ENCODE data around the gene CARS1. TPM values are rescaled to one million over a fixed set of nuclear protein-coding genes. Genes with fewer than 3 reads are reported as not detected.

Gene CARS1
- total RNA-seq, 1 experiment from 2014 or later = 76.2 TPM

DNA sequence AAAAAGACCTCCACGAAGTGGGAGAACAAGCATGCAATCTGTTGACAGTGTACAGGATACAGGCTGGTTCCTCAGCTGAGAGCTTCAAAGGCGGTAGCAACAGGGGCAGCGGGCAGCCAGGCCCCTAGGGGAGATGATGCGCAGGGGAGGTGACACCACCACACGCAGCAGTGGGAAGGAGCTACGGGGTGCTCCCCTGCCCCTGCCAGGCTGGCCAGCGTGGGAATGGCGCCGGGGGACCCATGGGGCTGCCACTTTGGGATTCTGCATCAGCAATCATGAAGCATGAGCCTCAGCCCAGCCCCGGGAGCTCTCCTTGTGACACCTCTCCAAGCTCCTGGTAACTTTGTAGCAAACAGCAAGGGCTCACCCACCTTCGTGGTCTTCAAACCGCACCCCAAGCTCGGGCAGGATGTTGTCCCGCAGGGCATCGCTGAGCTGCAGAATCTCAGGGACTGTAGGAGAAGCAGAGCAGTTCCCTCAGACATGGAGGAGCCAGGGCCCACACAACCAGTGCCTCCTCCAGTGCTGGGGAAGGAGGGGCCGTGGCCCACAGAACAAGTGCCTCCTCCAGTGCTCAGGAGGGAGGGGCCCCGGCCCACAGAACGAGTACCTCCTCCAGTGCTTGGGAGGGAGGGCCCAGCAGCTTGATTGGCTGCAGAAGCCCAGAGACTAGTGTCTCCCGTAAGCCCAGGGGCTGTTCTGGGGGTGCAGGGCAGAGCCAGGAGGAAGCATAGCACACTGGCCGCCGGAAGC is 50.5 kb downstream of the CARS1 start:
- no peak for DNase-seq
- H3K36me3 ChIP-seq (replicated peaks; ENCODE audit: control insufficient read depth, insufficient read depth, low read length) = peaks cover 33% of the 10 kb centered on the region

DNA sequence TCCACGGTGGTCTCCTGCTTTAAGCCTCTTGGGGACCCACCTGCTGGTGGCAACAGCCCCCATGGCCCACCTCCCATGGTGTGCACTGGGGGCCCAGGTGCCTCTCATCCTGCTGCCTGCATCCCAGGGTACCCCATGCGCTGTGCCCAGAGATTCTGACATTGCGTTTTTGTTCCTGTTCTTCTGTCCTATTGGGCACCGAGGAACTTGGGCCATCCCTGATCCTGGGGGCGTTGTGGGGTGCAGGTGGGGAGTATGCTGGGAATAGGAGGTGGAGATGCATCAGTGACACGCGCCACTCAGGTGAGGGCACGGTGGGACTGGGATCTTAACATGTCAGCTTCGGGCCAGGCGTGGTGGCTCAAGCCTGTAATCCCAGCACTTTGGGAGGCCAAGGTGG is 52.7 kb downstream of the CARS1 start:
- Histone ChIP-seq H3K36me3 (replicated peaks; ENCODE audit: control insufficient read depth, insufficient read depth, low read length) (peaks cover 36% of the 10 kb centered on the region), H3K4me3 (ENCODE audit: insufficient read depth, low read depth, low read length) (no peak overlapping the region), H3K27me3 (ENCODE audit: control insufficient read depth, insufficient read depth, low read length) (no peaks in the 10 kb centered on the region)
- no peak for DNase-seq

More for the DNA sequence above, 50.5 kb downstream of the CARS1 start:
- no peak overlapping the region for H3K4me3 ChIP-seq (ENCODE audit: insufficient read depth, low read depth, low read length)
- no peaks in the 10 kb centered on the region for H3K27me3 ChIP-seq (ENCODE audit: control insufficient read depth, insufficient read depth, low read length)

DNA sequence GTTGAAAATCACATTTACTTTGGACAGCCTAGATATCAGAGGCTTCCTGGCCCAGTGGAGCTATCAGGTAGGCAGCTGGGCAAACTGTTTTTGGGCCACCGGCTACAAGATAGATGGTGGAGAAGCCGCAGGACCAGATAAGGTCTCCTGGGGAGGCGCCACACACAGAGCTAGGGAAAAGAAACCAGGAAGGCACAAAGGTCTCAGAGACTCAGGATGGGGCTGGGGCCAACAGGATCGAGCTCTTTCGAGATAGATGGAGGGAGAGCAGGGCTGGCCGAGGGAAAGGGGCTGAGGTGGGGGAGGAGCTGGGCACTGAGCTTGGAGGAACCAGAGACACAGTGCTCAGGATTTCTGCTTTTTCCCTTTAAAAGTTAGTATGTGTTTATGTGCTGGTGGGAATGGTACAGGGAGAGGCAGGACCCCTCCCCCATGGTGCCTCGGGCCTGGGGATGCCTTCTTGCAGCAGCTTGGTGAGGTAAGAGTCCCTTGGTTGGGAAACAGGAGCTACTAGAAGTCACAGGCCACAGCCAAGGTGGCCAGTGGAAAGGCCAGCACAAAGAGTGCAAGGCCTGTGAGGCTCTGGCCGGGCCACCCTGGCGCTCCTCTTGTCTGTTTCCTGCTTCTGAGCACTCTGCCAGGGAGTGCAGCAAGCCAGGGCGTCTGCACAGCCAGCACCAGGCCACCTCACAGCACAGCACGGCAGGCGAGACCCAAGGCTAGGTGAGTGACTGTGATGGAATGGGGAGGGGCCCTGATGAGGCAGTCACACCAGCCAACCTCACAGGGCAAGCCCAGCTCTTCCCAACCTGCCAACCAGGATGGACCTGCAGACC is 53.6 kb downstream of the CARS1 start:
- Histone ChIP-seq H3K4me3 (ENCODE audit: insufficient read depth, low read depth, low read length) (no peak overlapping the region), H3K36me3 (replicated peaks; ENCODE audit: control insufficient read depth, insufficient read depth, low read length) (peaks cover 32% of the 10 kb centered on the region), H3K27me3 (ENCODE audit: control insufficient read depth, insufficient read depth, low read length) (no peaks in the 10 kb centered on the region)
- DNase-seq = peak; percentile 21

DNA sequence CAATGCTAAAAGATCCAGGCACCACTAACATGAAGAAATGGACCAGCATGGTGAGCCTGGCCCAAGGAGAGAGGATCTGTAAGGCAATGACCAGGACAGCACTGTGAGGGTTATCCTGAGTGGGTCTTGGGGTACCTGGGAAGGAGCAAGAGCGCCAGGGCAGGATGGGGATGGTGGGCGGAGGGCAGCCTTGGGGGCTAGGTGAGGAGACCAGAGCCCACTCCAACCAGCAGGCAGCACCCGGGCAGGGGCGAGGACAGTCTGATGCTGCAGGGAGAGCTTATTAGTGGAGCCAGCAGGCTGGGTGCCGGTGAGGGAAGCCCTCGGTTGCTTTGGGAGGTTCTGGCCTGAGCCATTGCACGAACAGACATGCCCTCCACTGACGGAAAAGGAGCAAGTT is 54.4 kb downstream of the CARS1 start:
- DNase-seq = no peak
- no peak overlapping the region for H3K4me3 ChIP-seq (ENCODE audit: insufficient read depth, low read depth, low read length)
- no peaks in the 10 kb centered on the region for H3K27me3 ChIP-seq (ENCODE audit: control insufficient read depth, insufficient read depth, low read length)
- peaks cover 32% of the 10 kb centered on the region for H3K36me3 ChIP-seq (replicated peaks; ENCODE audit: control insufficient read depth, insufficient read depth, low read length)

DNA sequence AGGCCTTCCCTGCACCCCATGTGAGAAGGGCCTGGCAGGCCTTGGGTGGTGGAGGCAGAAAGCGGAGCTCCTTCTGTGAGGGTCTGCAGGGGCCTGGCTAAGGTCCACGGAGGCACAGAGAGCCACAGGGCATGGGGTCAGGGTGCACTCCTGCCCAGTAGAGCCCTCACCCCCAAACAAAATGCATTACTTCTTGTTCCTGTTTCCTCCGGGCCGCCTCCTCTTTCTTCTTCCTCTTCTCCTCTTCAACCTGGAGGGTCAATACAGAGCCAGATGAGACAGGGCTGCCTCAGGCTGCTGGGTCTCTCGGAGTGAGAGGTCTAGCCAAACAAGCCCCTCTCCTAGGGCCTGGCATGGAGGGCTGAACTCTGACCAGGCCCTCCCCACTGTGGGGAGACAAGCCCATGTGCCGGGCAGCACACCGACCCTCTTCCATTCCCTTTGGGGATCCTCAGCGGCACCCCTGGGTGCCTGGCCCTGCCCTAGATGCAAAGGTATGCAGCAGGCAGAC is 54.8 kb downstream of the CARS1 start:
- peak; percentile 32 for DNase-seq
- Histone ChIP-seq H3K4me3 (ENCODE audit: insufficient read depth, low read depth, low read length) (no peak overlapping the region), H3K36me3 (replicated peaks; ENCODE audit: control insufficient read depth, insufficient read depth, low read length) (peaks cover 30% of the 10 kb centered on the region), H3K27me3 (ENCODE audit: control insufficient read depth, insufficient read depth, low read length) (no peaks in the 10 kb centered on the region)

DNA sequence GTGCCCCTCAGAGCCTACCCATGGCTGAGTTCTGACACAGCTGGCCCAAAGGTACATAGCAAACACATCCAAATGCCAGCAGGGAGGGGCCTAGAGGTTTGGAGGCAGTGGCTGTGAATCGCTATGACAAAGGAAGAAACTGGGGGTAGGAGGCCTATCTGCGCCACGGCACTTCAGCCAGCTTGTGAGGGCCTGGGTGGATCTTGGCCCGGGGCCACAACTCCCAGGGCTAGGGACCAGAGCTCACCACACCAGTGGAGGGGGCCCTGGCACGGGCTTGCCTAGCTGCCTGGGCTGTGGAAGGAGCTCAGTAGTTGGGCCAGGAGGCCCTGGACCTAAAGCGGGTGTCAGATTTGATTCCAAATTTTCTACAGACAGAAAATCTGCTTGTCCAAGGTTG is 55.7 kb downstream of the CARS1 start:
- Histone ChIP-seq H3K4me3 (ENCODE audit: insufficient read depth, low read depth, low read length) (no peak overlapping the region), H3K36me3 (replicated peaks; ENCODE audit: control insufficient read depth, insufficient read depth, low read length) (peaks cover 30% of the 10 kb centered on the region), H3K27me3 (ENCODE audit: control insufficient read depth, insufficient read depth, low read length) (no peaks in the 10 kb centered on the region)
- peak; percentile 32 for DNase-seq

DNA sequence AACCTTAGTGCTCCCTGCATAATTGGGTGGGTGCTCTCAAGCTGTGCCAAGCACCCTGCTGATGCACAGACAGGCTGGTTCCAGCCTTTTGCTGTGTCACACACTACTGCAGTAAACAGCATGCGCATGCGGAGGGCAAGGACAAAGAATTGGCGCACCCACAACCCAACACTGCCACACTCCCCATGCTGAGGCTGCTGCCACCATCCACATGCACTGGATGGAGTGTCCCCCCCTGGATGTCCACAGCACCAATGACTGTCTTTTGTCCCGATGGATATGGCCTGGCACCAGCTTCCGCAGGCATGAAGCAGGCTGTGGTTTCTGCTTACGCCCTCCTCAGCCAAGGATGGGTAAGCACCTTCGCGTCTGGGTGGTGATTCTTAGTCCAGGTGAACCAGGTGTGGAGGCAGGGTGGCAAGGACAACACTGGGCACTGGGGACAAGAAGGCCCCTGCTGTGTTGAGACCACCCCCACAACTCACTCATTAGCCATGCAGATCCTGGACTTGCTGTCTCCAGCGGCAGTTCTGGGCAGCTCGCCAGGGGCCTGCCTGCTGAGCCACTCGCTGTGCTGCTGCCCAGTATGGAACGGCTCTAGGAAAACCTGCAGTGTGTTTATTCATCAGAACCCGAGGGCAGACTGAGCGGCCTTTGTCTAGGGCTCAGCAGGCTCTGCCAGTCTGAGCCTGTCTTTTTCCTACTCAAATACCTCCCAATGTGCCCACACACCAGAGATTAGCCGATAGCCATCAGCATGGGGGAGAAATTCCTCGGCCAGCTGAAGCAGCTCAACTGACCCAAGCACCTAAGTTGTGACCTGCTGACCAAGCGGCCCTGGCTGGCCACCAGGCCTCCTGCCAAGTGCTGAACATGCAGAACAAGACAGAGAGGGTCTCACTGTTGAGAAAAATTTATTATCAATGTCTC is 56.9 kb downstream of the CARS1 start:
- Histone ChIP-seq H3K4me3 (ENCODE audit: insufficient read depth, low read depth, low read length) (no peak overlapping the region), H3K27me3 (ENCODE audit: control insufficient read depth, insufficient read depth, low read length) (no peaks in the 10 kb centered on the region), H3K36me3 (replicated peaks; ENCODE audit: control insufficient read depth, insufficient read depth, low read length) (peaks cover 30% of the 10 kb centered on the region)
- peak; percentile 44 for DNase-seq

DNA sequence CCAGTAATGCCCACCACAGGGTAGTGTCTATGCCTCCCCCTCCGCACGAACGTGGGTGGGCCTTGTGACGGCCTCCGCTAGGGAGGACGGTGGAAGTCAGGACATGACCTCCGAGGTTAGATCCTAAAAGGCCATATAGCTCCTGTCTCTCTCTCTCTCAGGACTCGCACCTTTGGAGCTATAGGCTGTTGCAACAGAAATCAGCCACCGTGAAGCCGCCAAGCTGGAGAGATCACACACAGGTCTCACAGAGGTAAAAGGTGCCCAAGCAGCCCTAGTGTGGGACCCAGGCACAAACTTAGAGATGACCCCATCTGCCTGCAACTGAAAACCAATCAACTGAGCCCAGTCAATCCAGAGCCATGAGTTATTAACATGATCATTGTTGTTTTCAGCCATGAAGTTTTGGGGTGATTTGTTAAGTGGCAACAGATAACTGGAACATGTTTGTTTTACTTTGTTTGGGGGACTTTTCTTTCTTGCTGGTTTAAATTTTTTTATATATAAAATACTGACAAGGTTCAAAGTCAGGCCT is 57.7 kb downstream of the CARS1 start:
- H3K36me3 ChIP-seq (replicated peaks; ENCODE audit: control insufficient read depth, insufficient read depth, low read length) = peaks cover 29% of the 10 kb centered on the region
- H3K27me3 ChIP-seq (ENCODE audit: control insufficient read depth, insufficient read depth, low read length) = no peaks in the 10 kb centered on the region
- DNase-seq = peak; percentile 14
- no peak overlapping the region for H3K4me3 ChIP-seq (ENCODE audit: insufficient read depth, low read depth, low read length)

DNA sequence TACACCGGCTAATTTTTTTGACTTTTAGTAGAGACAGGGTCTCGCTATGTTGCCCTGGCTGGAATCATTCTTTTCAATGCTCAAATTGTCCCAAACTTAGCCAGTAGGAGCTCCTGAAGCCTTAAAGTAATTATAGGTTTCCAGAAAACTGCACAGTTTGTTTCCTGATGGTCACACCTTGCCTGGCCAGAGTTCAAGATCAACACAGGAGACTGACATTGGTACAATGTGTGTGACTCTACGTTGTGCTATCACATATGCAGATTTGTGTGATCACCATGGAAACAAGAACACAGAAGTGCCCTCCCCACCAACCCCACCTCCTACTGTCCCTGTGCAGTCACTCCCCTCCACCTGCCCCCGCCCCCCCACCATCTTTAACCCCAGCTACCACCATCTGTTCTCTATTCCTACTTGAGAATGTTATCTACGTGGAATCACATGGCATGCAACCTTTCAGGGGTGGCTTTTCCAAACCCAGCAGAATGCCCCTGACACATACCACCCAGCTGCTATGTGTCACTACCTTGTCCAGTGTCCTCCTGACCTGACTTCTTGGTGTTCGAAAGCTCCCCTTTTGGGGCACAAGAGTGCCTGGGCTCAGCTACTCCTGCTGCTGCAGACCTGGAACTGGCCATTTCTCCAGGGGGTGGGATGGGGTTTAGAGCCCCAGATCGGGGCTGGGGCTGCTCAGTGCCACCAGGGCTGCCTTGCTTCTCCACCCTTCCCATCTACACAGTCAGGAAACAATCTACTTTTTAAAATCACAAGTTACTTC is 59.0 kb downstream of the CARS1 start:
- H3K4me3 ChIP-seq (ENCODE audit: insufficient read depth, low read depth, low read length) = no peak overlapping the region
- no peaks in the 10 kb centered on the region for H3K27me3 ChIP-seq (ENCODE audit: control insufficient read depth, insufficient read depth, low read length)
- peaks cover 23% of the 10 kb centered on the region for H3K36me3 ChIP-seq (replicated peaks; ENCODE audit: control insufficient read depth, insufficient read depth, low read length)
- peak; percentile 29 for DNase-seq

DNA sequence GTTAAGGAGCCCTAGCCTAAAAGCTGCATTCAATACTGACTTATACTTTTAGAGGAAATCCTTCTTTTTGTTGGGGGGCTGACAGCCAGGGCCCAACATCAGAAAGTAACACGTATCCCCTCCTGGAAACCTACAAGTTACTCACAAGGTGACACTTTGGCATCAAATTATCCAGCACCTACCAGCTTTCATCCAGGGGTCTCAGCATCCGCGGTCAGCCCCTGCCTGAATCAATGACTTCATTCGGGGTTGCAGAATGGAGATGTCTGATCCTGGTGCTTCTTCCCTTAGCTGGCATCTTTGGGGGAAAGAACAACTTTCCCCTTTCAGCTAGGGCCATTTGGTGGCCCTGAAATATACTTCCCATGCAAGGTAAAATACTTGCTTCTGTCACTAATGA is 59.8 kb downstream of the CARS1 start:
- DNase-seq = peak; percentile 18
- Histone ChIP-seq H3K27me3 (ENCODE audit: control insufficient read depth, insufficient read depth, low read length) (no peaks in the 10 kb centered on the region), H3K36me3 (replicated peaks; ENCODE audit: control insufficient read depth, insufficient read depth, low read length) (peaks cover 17% of the 10 kb centered on the region), H3K4me3 (ENCODE audit: insufficient read depth, low read depth, low read length) (no peak overlapping the region)

DNA sequence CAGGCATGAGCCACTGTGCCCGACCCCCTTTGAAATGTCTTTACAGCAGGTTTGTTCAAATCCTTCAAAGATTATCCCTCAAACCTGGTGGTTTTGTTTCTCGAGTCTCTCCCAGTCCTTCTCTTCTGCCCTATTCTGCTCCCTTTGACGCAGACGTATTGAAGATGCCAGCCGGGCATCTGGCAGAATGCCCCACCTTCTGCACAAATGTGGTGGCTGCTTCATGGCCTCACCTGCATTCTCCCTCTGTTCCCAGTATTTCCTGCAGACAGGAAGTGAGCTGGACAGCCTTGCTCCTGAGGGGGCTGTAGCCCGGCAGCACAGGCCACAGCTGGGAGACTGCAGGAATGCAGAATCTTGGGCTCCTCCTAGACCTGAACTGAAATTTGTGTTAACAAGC is 60.2 kb downstream of the CARS1 start:
- H3K4me3 ChIP-seq (ENCODE audit: insufficient read depth, low read depth, low read length) = no peak overlapping the region
- H3K27me3 ChIP-seq (ENCODE audit: control insufficient read depth, insufficient read depth, low read length) = no peaks in the 10 kb centered on the region
- DNase-seq = peak; percentile 50
- H3K36me3 ChIP-seq (replicated peaks; ENCODE audit: control insufficient read depth, insufficient read depth, low read length) = peaks cover 15% of the 10 kb centered on the region

DNA sequence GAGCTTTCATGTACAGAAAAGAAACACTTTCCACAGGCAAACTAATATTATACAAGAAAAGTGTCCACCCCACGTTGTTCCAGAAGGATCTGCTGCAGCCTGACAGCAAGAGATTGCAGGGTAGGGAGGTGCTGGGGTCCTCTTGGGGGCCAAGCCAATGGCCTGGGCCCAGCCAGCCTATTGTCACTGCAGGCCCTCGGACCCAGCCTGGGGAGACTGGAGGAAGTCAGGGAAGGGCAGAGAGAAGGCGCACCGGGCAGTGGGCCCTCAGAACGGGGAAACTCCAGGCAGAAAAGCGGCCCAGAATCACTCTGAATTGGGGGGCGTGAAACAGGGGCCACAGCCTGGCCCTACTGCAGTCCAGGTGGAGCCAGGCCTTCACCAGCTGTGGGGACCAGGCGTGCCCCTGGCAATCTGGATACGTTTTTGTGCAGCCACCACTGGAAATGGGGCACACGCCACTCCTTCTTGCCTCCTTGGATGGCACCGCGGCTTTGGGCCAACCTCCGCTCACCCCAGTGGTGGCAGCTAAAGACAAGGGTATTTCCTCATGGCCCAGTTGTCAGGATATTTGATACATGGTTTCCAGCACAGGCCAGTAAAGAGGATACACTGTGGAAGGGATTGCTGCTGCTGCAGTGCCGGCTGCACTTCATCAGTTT is 61.2 kb downstream of the CARS1 start:
- Histone ChIP-seq H3K36me3 (replicated peaks; ENCODE audit: control insufficient read depth, insufficient read depth, low read length) (peaks cover 6% of the 10 kb centered on the region), H3K27me3 (ENCODE audit: control insufficient read depth, insufficient read depth, low read length) (no peaks in the 10 kb centered on the region), H3K4me3 (ENCODE audit: insufficient read depth, low read depth, low read length) (no peak overlapping the region)
- peak; percentile 57 for DNase-seq

DNA sequence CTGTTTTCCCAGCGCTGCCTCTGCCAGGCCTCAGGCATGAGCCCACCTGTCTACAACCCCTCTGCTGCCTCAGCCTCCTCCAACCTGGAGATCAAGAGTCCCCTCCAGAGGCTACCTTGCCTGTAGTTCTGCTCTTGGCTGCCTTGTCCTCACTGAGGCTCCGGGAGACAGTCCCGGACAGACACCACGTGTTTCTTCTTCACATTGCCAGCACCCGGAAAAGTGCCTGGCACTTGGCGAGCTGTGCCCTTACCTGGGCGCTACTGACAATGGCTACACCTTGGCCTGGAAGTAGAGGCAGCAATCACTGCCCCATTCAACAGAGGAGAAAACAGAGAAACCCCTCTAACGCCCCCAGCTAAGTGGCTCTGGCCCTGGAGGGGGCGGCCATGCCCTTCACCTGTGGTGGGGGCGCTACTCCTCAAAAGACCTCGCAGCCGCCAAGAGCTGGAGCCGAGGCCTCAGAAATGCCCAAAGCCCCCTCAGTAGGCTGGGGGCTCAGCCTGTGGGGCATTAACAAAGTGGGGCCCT is 62.1 kb downstream of the CARS1 start:
- peak; percentile 65 for DNase-seq
- Histone ChIP-seq H3K4me3 (ENCODE audit: insufficient read depth, low read depth, low read length) (no peak overlapping the region), H3K36me3 (replicated peaks; ENCODE audit: control insufficient read depth, insufficient read depth, low read length) (peaks cover 2% of the 10 kb centered on the region), H3K27me3 (ENCODE audit: control insufficient read depth, insufficient read depth, low read length) (no peaks in the 10 kb centered on the region)

Data from H7 (cell line).